SU-DHL-6 (cell line): ENCODE data around the gene THAP12.

Experiments
- EZH2phosphoT487 ChIP-seq: fragments of 200-600 bp; sonication (generic), shearing (Covaris generic); conservative IDR thresholded peaks from 2 replicates; pipeline ENCODE4 v1.6.1; 2018; ENCODE audit warnings: mild to moderate bottlenecking, antibody characterized with exemption, low read length, moderate library complexity, mixed read lengths
- TF ChIP-seq, protein P1 (sequence below): fragments of 200-600 bp; sonication (generic); IDR thresholded peaks from one replicate; pipeline ENCODE4 v1.5.1; 2017; ENCODE audit warnings: antibody characterized with exemption, mild to moderate bottlenecking, low read length, moderate library complexity; ENCODE audit not compliant: insufficient read depth, poor library complexity, severe bottlenecking

DNA sequence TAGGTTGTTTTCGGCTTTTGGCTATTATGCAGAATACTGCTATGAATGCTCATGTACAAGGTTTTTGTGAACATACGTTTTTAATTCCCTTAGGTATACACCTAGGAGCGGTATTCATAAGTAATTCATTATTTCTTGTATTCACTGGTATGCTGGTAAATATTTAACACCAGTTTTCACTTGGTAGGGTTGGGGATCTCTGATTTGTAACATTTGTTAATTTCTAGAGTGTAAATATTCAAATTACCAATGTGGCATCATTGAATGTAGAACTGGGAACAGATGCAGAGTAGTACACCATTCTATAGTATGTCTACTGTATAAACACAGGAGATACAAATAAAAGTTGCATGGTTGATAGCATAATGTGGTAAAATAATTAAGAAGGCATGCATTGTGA lies 16.5 kb upstream of the THAP12 start:
- TF ChIP-seq, protein P1, sequence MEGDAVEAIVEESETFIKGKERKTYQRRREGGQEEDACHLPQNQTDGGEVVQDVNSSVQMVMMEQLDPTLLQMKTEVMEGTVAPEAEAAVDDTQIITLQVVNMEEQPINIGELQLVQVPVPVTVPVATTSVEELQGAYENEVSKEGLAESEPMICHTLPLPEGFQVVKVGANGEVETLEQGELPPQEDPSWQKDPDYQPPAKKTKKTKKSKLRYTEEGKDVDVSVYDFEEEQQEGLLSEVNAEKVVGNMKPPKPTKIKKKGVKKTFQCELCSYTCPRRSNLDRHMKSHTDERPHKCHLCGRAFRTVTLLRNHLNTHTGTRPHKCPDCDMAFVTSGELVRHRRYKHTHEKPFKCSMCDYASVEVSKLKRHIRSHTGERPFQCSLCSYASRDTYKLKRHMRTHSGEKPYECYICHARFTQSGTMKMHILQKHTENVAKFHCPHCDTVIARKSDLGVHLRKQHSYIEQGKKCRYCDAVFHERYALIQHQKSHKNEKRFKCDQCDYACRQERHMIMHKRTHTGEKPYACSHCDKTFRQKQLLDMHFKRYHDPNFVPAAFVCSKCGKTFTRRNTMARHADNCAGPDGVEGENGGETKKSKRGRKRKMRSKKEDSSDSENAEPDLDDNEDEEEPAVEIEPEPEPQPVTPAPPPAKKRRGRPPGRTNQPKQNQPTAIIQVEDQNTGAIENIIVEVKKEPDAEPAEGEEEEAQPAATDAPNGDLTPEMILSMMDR = no peak
- no peak for TF ChIP-seq EZH2phosphoT487
